Lower leg skin (tissue), 3 donors: Measurements from ENCODE around the gene PHLPP1.

Experiments
- CTCF ChIP-seq, 3 donors: fragments of 450-650 bp; IDR thresholded peaks; one replicate each; pipeline ENCODE4 v1.5.1; 2016; ENCODE audit warnings: antibody characterized with exemption in 3 of 3, mild to moderate bottlenecking in 3 of 3, moderate library complexity in 2 of 3
- POLR2A ChIP-seq, 2 donors: fragments of 450-650 bp; IDR thresholded peaks; one replicate each; pipeline ENCODE4 v1.6.1; 2016 to 2017; ENCODE audit warnings: antibody characterized with exemption in 2 of 2, mild to moderate bottlenecking in 1 of 2, moderate library complexity in 1 of 2

GRCh38 chr18:62795813-62796212 lies 80.5 kb downstream of the PHLPP1 start:
- TF ChIP-seq POLR2A (IDR thresholded peaks at IDR 0.05), result no peak
- TF ChIP-seq CTCF (IDR thresholded peaks at IDR 0.05), result no peak
